T-helper 2 cell (primary cell): ENCODE measurements around the gene PCNP.
"Not testable (repeated sequence)": the region's sequence is repeated elsewhere in the genome, so short reads cannot be mapped to it uniquely, and the experiment has no call there.

Experiments used
- DNase-seq, 5 experiments: peaks; one replicate each; pipeline versions ENCODE4 v3.0.0 to v3.0.0-alpha.2; 2012 to 2022
- total RNA-seq, 2 donors: gene quantifications; one replicate each; lab custom pipeline; 2026; lab: John Stamatoyannopoulos, UW

The PCNP gene
- total RNA-seq = 97.3 to 121 reads per million in 2 donors

DNA sequence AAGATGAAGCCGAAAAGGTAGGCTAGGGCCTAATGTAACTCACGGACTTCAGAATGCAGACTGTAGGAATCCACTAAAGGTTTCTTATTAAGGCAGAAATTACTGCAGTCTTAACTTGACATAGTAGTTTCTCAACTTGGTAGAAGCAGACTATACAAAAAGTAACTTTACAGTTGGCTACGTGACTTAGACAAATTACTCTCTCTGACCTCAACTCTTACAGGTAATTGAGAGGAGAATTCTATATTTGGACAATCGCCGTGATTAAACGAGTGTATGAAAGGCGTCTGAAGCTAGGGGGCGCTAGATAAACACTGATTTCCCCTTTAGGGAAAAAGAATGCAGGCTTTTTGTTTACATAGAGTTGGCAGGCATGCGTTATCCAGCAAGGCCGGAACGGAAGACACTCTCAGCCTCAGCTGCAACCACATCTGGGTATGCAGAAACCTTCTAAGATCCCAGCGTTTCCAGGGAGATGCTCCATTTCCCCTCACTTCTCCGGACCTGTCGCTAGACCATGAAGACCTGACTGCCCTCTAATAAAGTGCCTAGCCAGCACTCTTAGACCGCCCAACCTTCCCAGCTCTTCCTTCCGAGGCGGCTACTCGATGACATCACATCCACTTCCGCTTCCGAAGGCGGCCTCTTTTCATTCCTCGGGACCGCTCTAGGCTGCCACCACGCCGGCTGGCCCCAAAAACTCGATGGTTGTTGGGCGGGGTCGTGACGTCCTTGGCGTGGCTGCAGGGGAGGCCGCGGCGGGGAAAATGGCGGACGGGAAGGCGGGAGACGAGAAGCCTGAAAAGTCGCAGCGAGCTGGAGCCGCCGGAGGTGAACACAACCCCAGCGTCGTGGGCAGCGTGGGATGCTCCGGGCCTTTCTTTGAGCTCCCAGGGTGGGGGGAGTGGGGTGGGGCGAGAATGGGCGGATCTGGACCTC, at the start of gene PCNP:
TSS of gene PCNP (plus strand) at position 732 of the 939 bp plus-strand sequence. CDS start at position 768, 36 bp downstream.
- peak; percentile 94 to 99 (median 98) for DNase-seq

DNA sequence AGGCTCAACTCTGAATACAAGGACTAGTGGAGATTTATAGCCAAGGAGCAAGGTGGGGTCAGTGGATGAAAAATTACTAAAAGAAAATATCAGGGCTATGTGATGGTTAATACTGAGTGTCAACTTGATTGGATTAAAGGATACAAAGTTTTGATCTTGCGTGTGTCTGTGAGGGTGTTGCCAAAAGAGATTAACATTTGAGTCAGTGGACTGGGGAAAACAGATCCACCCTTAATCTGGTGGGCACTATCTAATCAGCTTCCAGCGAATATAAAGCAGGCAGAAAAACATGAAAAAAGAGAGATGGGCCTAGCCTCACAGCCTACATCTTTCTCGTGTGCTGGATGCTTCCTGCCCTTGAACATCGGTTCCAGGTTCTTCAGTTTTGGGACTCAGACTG, 46.5 kb upstream of the PCNP start:
- DNase-seq = no peak

DNA sequence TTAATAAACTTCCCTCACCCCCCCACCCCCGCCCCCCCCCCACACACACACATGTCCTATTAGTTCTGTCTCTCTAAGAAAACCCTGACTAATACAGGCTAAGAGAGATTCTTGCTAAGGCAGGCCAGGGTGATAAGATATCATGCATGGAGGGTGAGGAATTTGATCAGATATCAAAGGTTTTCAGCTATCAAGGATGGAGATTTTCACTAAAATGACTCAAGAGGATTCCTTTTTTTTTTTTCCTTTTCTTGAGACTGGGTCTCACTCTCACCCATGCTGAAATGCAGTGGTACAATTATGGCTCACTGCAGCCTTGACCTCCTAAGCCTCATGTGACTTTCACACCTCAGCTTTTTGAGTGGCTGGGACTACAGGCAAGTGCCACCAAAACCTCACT, 46.1 kb upstream of the PCNP start:
- no peak for DNase-seq

GRCh38 chr3:101529816-101530685, 43.9 kb upstream of the PCNP start:
- DNase-seq = no peak

- DNase-seq = no peak
Measured at GRCh38 chr3:101530686-101531047, 43.3 kb upstream of the PCNP start.

- peak in 1 of 5 experiments; percentile 37 for DNase-seq
Measured at GRCh38 chr3:101531473-101532086, 42.4 kb upstream of the PCNP start.

- DNase-seq = no peak
Measured at GRCh38 chr3:101532783-101533602, 41.0 kb upstream of the PCNP start.

DNA sequence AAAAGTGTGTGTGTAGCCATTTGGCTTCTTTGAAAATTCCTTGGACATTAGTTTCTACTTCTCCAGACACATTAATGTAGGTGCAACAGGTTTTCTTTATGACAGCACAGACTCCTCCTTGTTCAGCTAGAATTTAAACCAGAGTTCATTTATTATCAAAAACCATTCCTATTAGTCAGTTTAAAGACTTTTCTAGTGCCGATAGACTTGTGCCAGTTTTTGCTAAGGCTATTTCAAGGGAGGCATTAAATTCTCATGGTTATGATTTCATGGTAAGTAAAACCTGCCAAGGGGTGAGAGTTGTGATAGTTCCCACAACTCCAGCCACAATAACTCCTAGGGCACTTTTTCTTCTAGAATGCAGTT, 40.4 kb upstream of the PCNP start:
- DNase-seq = no peak

DNA sequence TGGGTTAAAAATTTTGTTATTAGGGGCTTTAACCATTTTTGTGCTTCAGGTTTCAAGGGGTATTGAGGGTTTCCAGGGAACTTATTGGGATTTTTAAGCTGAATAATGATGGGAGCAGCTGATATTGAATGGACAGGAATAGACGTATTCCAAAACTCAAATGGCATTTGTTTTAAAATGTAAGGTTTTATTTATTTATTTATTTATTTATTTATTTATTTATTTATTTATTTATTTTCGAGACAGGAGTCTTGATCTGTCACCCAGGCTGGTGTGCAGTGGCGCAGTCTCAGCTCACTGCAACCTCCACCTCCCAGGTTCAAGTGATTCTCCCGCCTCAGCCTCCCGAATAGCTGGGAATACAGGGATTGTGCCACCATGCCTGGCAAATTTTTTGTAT, 38.8 kb upstream of the PCNP start:
- DNase-seq = no peak

GRCh38 chr3:101536266-101536665, 37.7 kb upstream of the PCNP start:
- no peak for DNase-seq

GRCh38 chr3:101536955-101537354, 37.0 kb upstream of the PCNP start:
- not testable (repeated sequence) for DNase-seq

DNA sequence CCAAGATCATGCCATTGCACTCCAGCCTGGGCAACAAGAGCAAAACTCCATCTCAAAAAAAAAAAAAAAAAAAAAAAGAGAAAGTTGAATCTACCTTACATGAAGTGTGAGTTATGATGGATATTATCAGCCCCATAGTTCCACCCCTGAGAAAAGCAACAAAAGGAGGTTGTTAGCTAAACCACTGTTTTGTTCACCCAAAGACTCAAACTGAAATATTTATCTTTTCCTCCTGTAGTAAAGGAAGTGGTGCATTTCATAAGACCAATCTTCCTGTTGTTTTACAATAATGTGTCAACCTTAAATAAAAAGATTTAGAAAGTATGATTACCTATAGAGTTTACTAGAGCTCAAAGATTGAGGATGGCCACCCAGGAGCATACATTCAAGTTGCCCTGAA, 31.0 kb upstream of the PCNP start:
- DNase-seq = peak in 1 of 5 experiments; percentile 92

GRCh38 chr3:101544161-101544850, 29.7 kb upstream of the PCNP start:
- peak in 1 of 5 experiments; percentile 76 for DNase-seq

DNA sequence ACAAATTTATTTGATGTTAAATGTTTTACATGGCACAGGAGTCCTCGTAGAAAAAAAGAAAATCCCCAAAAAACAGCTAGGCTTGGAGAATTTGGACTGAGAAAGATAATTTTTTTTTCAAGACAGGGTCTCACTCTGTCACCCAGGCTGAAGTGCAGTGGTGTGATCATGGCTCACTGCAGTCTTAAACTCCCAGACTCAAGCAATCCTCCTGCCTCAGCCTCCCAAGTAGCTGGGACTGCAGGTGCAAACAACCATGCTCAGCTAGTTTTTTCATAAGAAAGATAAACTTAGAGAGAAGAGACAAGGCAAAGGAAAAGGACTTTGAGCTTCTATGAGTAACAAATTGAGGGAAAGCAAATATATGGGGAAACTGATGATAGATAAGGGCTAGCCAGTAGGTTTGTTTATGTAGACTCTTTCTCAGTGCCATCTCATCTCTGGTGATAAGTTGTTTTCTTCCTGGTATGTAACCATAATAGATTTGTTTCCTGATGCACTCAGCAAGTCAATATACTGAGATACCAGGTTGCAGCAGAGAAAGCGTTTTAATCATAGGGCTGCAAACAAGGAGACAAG, 25.4 kb upstream of the PCNP start:
- peak in 1 of 5 experiments; percentile 66 for DNase-seq

GRCh38 chr3:101549473-101549872, 24.5 kb upstream of the PCNP start:
- DNase-seq = no peak

DNA sequence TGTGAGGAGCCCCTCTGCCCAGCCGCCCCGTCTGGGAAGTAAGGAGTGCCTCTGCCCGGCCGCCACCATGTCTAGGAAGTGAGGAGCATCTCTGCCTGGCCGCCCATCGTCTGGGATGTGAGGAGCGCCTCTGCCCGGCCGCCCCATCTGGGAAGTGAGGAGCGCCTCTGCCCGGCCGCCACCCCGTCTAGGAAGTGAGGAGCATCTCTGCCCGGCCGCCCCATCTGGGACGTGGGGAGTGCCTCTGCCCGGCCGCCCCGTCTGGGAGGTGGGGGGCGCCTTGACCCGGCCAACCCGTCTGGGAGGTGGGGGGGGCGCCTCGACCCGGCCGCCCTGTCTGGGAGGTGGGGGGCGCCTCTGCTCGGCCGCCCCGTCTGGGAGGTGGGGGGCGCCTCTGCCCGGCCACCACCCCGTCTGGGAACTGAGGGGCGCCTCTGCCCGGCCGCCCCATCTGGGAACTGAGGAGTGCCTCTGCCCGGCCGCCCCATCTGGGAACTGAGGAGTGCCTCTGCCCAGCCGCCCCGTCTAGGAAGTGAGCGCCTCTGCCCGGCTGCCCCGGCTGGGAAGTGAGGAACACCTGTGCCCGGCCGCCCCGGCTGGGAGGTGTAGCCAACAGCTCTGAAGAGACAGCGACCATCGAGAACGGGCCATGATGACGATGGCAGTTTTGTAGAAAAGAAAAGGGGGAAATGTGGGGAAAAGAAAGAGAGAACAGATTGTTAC, 22.5 kb upstream of the PCNP start:
- not testable (repeated sequence) for DNase-seq

- DNase-seq = not testable (repeated sequence)
Measured at GRCh38 chr3:101553381-101553780, 20.6 kb upstream of the PCNP start.

GRCh38 chr3:101556064-101556463, 17.9 kb upstream of the PCNP start:
- no peak for DNase-seq

DNA sequence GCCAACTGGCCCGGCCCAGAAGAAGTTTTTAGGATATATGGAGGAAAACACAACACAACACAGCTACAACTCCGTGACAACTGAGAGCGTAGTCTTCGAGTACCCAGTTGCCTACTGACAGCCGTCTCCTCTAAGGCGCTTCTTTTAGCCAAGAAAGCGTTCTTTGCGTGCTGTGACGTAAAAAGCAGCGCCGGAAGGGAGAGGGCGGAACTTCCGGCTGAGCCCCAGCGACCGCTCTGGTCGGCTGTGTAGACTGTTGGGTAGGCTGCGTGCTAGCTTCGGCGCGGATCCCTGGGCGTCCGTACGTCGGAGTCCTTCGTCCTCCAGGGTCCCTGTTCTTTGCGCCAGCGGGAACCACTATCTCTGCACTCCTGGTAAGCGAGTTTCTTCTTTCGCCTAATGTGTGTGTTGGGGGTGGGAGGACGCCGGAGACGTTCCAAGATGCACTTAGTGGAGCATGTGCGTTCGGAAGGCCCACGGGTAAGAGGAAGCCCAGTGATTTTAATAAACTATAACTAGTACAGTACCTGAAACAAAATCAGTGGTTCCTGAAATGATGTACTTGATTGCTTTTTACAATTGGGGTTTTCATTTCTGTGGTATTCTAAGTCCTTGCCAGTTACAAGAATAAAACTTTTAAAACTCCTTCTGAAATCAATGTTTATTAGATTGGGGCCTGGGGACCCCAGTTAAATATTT, 12.2 kb upstream of the PCNP start, which contains the start of gene TRMT10C:
TSS of gene TRMT10C (plus strand) at position 239 of the 699 bp plus-strand sequence. CDS start 2,914 bp downstream, outside the sequence.
- peak; percentile 73 to 96 (median 87) for DNase-seq
